Activated CD4-positive, alpha-beta T cell treated with anti-CD3 and anti-CD28 coated beads for 48 hours (primary cell): ENCODE measurements around the gene PRSS12.
A peak's percentile ranks its signal among the peaks of the same experiment; 100 is the strongest.
"Not testable (repeated sequence)": the region's sequence is repeated elsewhere in the genome, so short reads cannot be mapped to it uniquely, and the experiment has no call there.

ENCODE experiments used
- DNase-seq: peaks from one replicate; pipeline ENCODE4 v3.0.0-alpha.2; 2020

The PRSS12 gene

GRCh38 chr4:118314221-118314620 is 38.6 kb downstream of the PRSS12 start:
- DNase-seq, result no peak

GRCh38 chr4:118313098-118313497 is 39.7 kb downstream of the PRSS12 start:
- no peak for DNase-seq

- DNase-seq, result no peak
Observed at GRCh38 chr4:118308306-118309030, 44.3 kb downstream of the PRSS12 start.

GRCh38 chr4:118307643-118308042 is 45.2 kb downstream of the PRSS12 start:
- DNase-seq, result no peak

- not testable (repeated sequence) for DNase-seq
Observed at GRCh38 chr4:118299619-118300018, 53.2 kb downstream of the PRSS12 start.

GRCh38 chr4:118296729-118297128 is 56.1 kb downstream of the PRSS12 start:
- no peak for DNase-seq

- no peak for DNase-seq
Observed at GRCh38 chr4:118290951-118291350, 61.9 kb downstream of the PRSS12 start.

GRCh38 chr4:118289794-118290193 is 63.0 kb downstream of the PRSS12 start:
- no peak for DNase-seq

- DNase-seq, result no peak
Observed at GRCh38 chr4:118287711-118288451, 64.9 kb downstream of the PRSS12 start.

- no peak for DNase-seq
Observed at GRCh38 chr4:118286685-118287084, 66.1 kb downstream of the PRSS12 start.

GRCh38 chr4:118285931-118286330 is 66.9 kb downstream of the PRSS12 start:
- DNase-seq, result no peak

- no peak for DNase-seq
Observed at GRCh38 chr4:118284169-118284568, 68.6 kb downstream of the PRSS12 start.

GRCh38 chr4:118282692-118283091 is 70.1 kb downstream of the PRSS12 start:
- no peak for DNase-seq

GRCh38 chr4:118281611-118282442 is 71.0 kb downstream of the PRSS12 start:
- no peak for DNase-seq

GRCh38 chr4:118280501-118281218 is 72.1 kb downstream of the PRSS12 start:
- peak; percentile 42 for DNase-seq

GRCh38 chr4:118279920-118280432 is 72.8 kb downstream of the PRSS12 start:
- no peak for DNase-seq

GRCh38 chr4:118279328-118279727 is 73.5 kb downstream of the PRSS12 start:
- no peak for DNase-seq

- peak; percentile 99 for DNase-seq
Observed at GRCh38 chr4:118278473-118279274, 74.1 kb downstream of the PRSS12 start.

GRCh38 chr4:118277243-118277642 is 75.6 kb downstream of the PRSS12 start:
- no peak for DNase-seq

- no peak for DNase-seq
Observed at GRCh38 chr4:118276580-118276979, 76.2 kb downstream of the PRSS12 start.

- DNase-seq, result no peak
Observed at GRCh38 chr4:118273642-118274041, 79.2 kb downstream of the PRSS12 start.

- DNase-seq, result no peak
Observed at GRCh38 chr4:118271788-118272187, 81.0 kb downstream of the PRSS12 start.
